GM12874 (cell line): ENCODE results near the gene CPHXL.

Experiments
- CTCF ChIP-seq: IDR thresholded peaks from 2 replicates; pipeline ENCODE4 v1.5.1; 2011; ENCODE audit warnings: low read depth, mild to moderate bottlenecking, control low read depth, low read length, moderate library complexity; ENCODE audit not compliant: insufficient read depth

The CPHXL gene

DNA sequence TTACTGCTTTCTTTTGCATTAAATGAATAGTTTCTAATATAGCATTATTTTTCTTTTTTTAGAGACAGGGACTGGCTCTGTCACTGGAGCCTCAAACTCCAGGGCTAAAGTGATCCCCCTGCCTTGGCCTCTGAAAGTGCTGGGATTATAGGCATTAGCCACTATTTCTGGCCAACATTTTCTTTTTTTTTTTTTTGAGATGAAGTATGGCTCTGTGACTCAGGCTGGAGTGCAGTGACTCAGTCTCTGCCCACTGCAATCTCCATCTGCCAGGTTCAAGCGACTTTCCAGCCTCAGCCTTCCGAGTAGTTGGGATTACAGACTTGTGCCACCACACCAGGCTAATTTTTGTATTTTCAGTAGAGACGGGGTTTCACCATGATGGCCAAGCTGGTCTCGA lies 23.0 kb downstream of the CPHXL start:
- no peak for TF ChIP-seq CTCF

GRCh38 chr16:75702242-75702641 lies 24.0 kb downstream of the CPHXL start:
- TF ChIP-seq CTCF, result no peak

DNA sequence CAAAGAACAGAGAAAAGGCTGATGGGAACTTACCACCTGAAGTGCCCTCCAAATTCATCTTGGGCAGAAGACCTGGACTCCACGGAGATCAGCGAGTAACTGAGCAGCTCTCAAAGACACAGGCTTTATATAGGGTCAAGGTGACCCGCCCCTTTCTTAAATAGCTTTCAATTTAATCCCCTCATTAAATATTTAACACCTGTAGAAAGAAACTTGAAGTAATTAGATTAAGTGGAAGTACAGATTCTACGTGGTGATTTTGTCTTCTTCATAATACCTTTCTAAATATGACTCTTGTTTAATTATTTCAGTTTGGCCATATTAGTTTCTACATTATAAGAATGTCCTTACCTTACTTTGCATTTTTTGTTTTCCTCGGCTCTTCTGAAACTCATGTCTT lies 24.9 kb downstream of the CPHXL start, which contains the start of gene DUXB:
Gene DUXB, minus strand, starts transcription at position 101 of the 400 bp plus-strand sequence. Its CDS starts 43 bp downstream, at position 58.
- TF ChIP-seq CTCF, result no peak

DNA sequence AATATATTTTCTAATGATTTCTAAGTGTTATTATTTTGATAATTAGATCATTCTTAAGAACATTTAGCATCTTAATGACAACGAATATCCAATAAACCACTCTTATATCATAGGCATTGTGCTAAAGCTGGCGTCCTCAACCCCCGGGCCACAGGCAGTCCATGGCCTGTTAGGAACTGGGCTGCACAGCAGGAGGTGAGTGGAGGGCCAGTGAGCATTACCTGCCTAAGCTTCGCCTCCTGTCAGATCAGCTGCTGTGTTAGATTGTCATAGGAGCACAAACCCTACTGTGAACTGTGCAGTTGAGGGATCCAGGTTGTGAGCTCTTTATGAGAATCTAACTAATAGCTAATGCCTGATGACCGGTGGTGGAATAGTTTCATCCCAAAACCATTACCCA lies 28.7 kb downstream of the CPHXL start:
- no peak for TF ChIP-seq CTCF

- peak; percentile 15; the same call in 1 of the 2 replicates for TF ChIP-seq CTCF
These were observed 30.6 kb downstream of the CPHXL start for GRCh38 chr16:75695708-75696107.

- no peak for TF ChIP-seq CTCF
These were observed 38.9 kb downstream of the CPHXL start for GRCh38 chr16:75687361-75687760.

GRCh38 chr16:75682308-75682707 lies 44.0 kb downstream of the CPHXL start:
- TF ChIP-seq CTCF, result no peak

GRCh38 chr16:75679366-75679765 lies 46.9 kb downstream of the CPHXL start:
- TF ChIP-seq CTCF, result no peak
